Urinary bladder (tissue), 4 donors: ENCODE data around the gene FBN1. TPM values are rescaled to one million over a fixed set of nuclear protein-coding genes. Genes with fewer than 3 reads are reported as not detected.

Experiments used
- DNase-seq: peaks from one replicate; pipeline ENCODE4 v3.0.0-alpha.2; 2015; ENCODE audit errors: extremely low spot score
- H3K27ac ChIP-seq: one replicate; pipeline ENCODE4 v1.5.1; 2013; ENCODE audit warnings: low read depth, mild to moderate bottlenecking, moderate library complexity
- H3K36me3 ChIP-seq: one replicate; pipeline ENCODE4 v1.6.1; 2013; ENCODE audit warnings: mild to moderate bottlenecking, moderate library complexity; ENCODE audit not compliant: insufficient read depth
- H3K4me1 ChIP-seq: one replicate; pipeline ENCODE4 v1.6.1; 2013; ENCODE audit warnings: mild to moderate bottlenecking, moderate library complexity; ENCODE audit not compliant: insufficient read depth
- H3K4me3 ChIP-seq: one replicate; pipeline ENCODE4 v1.5.1; 2013; ENCODE audit warnings: low read depth, low read length
- WGBS: extraction: QIAGEN DNeasy Blood & Tissue Kit; methylation state at CpG from one replicate; pipeline ENCODE4 v1.1.7; 2013; 5-methylcytosine and 5-hydroxymethylcytosine counted together
- polyA plus RNA-seq: library from polyadenylated mRNA; stranded (reverse); fragments of 200-250 nt; gene quantifications from one replicate; pipeline ENCODE4 v1.2.3, GENCODE V29; 2013
- total RNA-seq: library from RNA; depleted of rRNA; stranded (reverse); fragments of >200 nt; gene quantifications from one replicate; pipeline ENCODE4 v1.2.3, GENCODE V29; 2014
- donor health status: healthy with polysubstance abuse.
- donor health status: healthy.

FBN1 gene
- total and polyA plus RNA-seq, 2 donors = 75.5 to 698 TPM

GRCh38 chr15:48373821-48374451 lies 271.6 kb downstream of the FBN1 start:
- Histone ChIP-seq H3K27ac (no peak overlapping the region), H3K4me3 (no peak overlapping the region), H3K4me1 (peaks cover 2% of the 10 kb centered on the region), H3K36me3 (no peaks in the 10 kb centered on the region)
- WGBS = 70% methylated on average over 10 of the region's 10 CpGs
- no peak for DNase-seq

GRCh38 chr15:48371961-48372360 lies 273.5 kb downstream of the FBN1 start:
- 66% methylated on average over 2 of the region's 2 CpGs for WGBS
- Histone ChIP-seq H3K36me3 (no peaks in the 10 kb centered on the region), H3K4me3 (no peak overlapping the region), H3K4me1 (no peaks in the 10 kb centered on the region), H3K27ac (no peak overlapping the region)
- no peak for DNase-seq

GRCh38 chr15:48371550-48371949 lies 274.0 kb downstream of the FBN1 start:
- no peak overlapping the region for H3K27ac ChIP-seq
- no peaks in the 10 kb centered on the region for H3K36me3 ChIP-seq
- WGBS = 76% methylated on average over 2 of the region's 2 CpGs
- DNase-seq = no peak
- no peaks in the 10 kb centered on the region for H3K4me1 ChIP-seq
- no peak overlapping the region for H3K4me3 ChIP-seq

GRCh38 chr15:48370460-48370859 lies 275.0 kb downstream of the FBN1 start:
- Histone ChIP-seq H3K27ac (no peak overlapping the region), H3K4me1 (no peaks in the 10 kb centered on the region), H3K36me3 (no peaks in the 10 kb centered on the region), H3K4me3 (no peak overlapping the region)
- 77% methylated on average over 3 of the region's 3 CpGs for WGBS
- DNase-seq = no peak

- no peak for DNase-seq
- WGBS = 73% methylated on average over 3 of the region's 3 CpGs
- Histone ChIP-seq H3K4me3 (no peak overlapping the region), H3K27ac (no peak overlapping the region), H3K4me1 (no peaks in the 10 kb centered on the region), H3K36me3 (no peaks in the 10 kb centered on the region)
Measured at GRCh38 chr15:48367483-48367882, 278.0 kb downstream of the FBN1 start.

- no peaks in the 10 kb centered on the region for H3K4me1 ChIP-seq
- 53% methylated on average over 4 of the region's 4 CpGs for WGBS
- DNase-seq = no peak
- H3K27ac ChIP-seq = no peak overlapping the region
- no peak overlapping the region for H3K4me3 ChIP-seq
- no peaks in the 10 kb centered on the region for H3K36me3 ChIP-seq
Measured at GRCh38 chr15:48366584-48367312, 278.8 kb downstream of the FBN1 start.

GRCh38 chr15:48365575-48365974 lies 279.9 kb downstream of the FBN1 start:
- WGBS = 95% methylated on average over 1 of the region's 1 CpG
- no peak overlapping the region for H3K4me3 ChIP-seq
- DNase-seq = no peak
- H3K4me1 ChIP-seq = no peaks in the 10 kb centered on the region
- H3K27ac ChIP-seq = no peak overlapping the region
- no peaks in the 10 kb centered on the region for H3K36me3 ChIP-seq

- no peak for DNase-seq
- WGBS = 71% methylated on average over 5 of the region's 5 CpGs
- no peaks in the 10 kb centered on the region for H3K4me1 ChIP-seq
- H3K36me3 ChIP-seq = no peaks in the 10 kb centered on the region
- no peak overlapping the region for H3K4me3 ChIP-seq
- H3K27ac ChIP-seq = no peak overlapping the region
Measured at GRCh38 chr15:48363474-48363873, 282.0 kb downstream of the FBN1 start.

- H3K4me1 ChIP-seq = no peaks in the 10 kb centered on the region
- WGBS = 77% methylated on average over 2 of the region's 2 CpGs
- DNase-seq = no peak
- H3K27ac ChIP-seq = no peak overlapping the region
- no peaks in the 10 kb centered on the region for H3K36me3 ChIP-seq
- H3K4me3 ChIP-seq = no peak overlapping the region
Measured at GRCh38 chr15:48361685-48362084, 283.8 kb downstream of the FBN1 start.

GRCh38 chr15:48360841-48361240 lies 284.7 kb downstream of the FBN1 start:
- H3K4me1 ChIP-seq = no peaks in the 10 kb centered on the region
- no peak for DNase-seq
- WGBS = 87% methylated on average over 2 of the region's 2 CpGs
- H3K36me3 ChIP-seq = no peaks in the 10 kb centered on the region
- H3K27ac ChIP-seq = no peak overlapping the region
- H3K4me3 ChIP-seq = no peak overlapping the region

Other genes starting within 250 kb of the FBN1 start
- 17.7 TPM for gene CEP152, start 165.4 kb upstream of the FBN1 start, total RNA-seq
- 1.3 TPM for gene CEP152, start 165.4 kb upstream of the FBN1 start, polyA plus RNA-seq
- gene EID1, start 232.4 kb upstream of the FBN1 start, total RNA-seq = 260 TPM
- 241 TPM for gene EID1, start 232.4 kb upstream of the FBN1 start, polyA plus RNA-seq